IMR-90 (cell line): ENCODE results near the gene CA4. TPM values are rescaled to one million over a fixed set of nuclear protein-coding genes. Genes with fewer than 3 reads are reported as not detected.

Experiments used
- ATAC-seq: fragments of 200-7000 bp; cut with Tn5 transposase; 2 replicates; pipeline ENCODE4 v1.9.1; 2020; ENCODE audit warnings: low read depth, mild to moderate bottlenecking, moderate library complexity
- BruUV-seq: library from RNA; stranded (reverse); fragments of 400-500 nt; replicated peaks from 2 replicates; lab custom pipeline; 2021; lab: Mats Ljungman, UMichigan
- CTCF ChIA-PET: fragments of 300-600 bp; formaldehyde crosslinking; extraction: SDS; loops from one replicate; lab custom pipeline; 2021; ENCODE audit warnings: antibody characterized with exemption; lab: Yijun Ruan, JAX
- POLR2A ChIA-PET: fragments of 300-600 bp; sonication (Branson Sonifier 250); formaldehyde crosslinking; loops from one replicate; lab custom pipeline; 2022; ENCODE audit warnings: antibody characterized with exemption; ENCODE audit not compliant: unreplicated experiment; lab: Charles Lee
- DNase-seq: peaks from one replicate; pipeline ENCODE4 v3.0.0; 2013
- H2AFZ ChIP-seq: replicated peaks from 2 replicates; pipeline ENCODE3; 2013; ENCODE audit warnings: low read length, mild to moderate bottlenecking; ENCODE audit not compliant: poor library complexity
- H2AK5ac ChIP-seq: 2 replicates; pipeline ENCODE4 v1.6.1; 2013; ENCODE audit warnings: low read depth, low read length, inconsistent platforms
- H2AK9ac ChIP-seq: replicated peaks from 2 replicates; pipeline ENCODE3; 2013; ENCODE audit warnings: mild to moderate bottlenecking, low read depth, low read length, moderate library complexity; ENCODE audit not compliant: poor library complexity
- H2BK120ac ChIP-seq: 2 replicates; pipeline ENCODE4 v1.6.1; 2013; ENCODE audit warnings: low read depth, low read length, inconsistent platforms
- H2BK15ac ChIP-seq: 3 replicates; pipeline ENCODE4 v1.6.1; 2013; ENCODE audit warnings: low read depth, low read length, inconsistent platforms
- H2BK20ac ChIP-seq: 2 replicates; pipeline ENCODE4 v1.6.1; 2013; ENCODE audit warnings: low read depth, mild to moderate bottlenecking, inconsistent platforms, low read length, moderate library complexity
- H2BK5ac ChIP-seq: 2 replicates; pipeline ENCODE4 v1.6.1; 2013; ENCODE audit warnings: mild to moderate bottlenecking, low read depth, low read length, inconsistent platforms; ENCODE audit not compliant: poor library complexity, severe bottlenecking
- H3K14ac ChIP-seq: replicated peaks from 2 replicates; pipeline ENCODE4 v1.6.1; 2013; ENCODE audit warnings: low read depth, low read length, inconsistent platforms
- H3K18ac ChIP-seq: 2 replicates; pipeline ENCODE4 v1.6.1; 2013; ENCODE audit warnings: low read depth, low read length, control low read depth
- H3K23ac ChIP-seq: 2 replicates; pipeline ENCODE4 v1.6.1; 2013; ENCODE audit warnings: low read depth, low read length, inconsistent platforms
- H3K27ac ChIP-seq: 2 replicates; pipeline ENCODE4 v1.5.1; 2013; ENCODE audit warnings: mild to moderate bottlenecking, control low read depth, low read length; ENCODE audit not compliant: insufficient read depth
- H3K27me3 ChIP-seq: 2 replicates; pipeline ENCODE4 v1.6.1; 2013; ENCODE audit warnings: low read length; ENCODE audit not compliant: control insufficient read depth, insufficient read depth
- H3K36me3 ChIP-seq: 2 replicates; pipeline ENCODE4 v1.6.1; 2013; ENCODE audit warnings: low read length, mixed read lengths; ENCODE audit not compliant: control insufficient read depth, insufficient read depth
- H3K4ac ChIP-seq: 2 replicates; pipeline ENCODE4 v1.6.1; 2013; ENCODE audit warnings: low read depth, low read length, inconsistent platforms
- H3K4me1 ChIP-seq: 2 replicates; pipeline ENCODE4 v1.6.1; 2013; ENCODE audit warnings: low read length, mixed read lengths; ENCODE audit not compliant: control insufficient read depth, insufficient read depth
- H3K4me2 ChIP-seq: 2 replicates; pipeline ENCODE4 v1.6.1; 2013; ENCODE audit warnings: low read depth, mild to moderate bottlenecking, control low read depth, low read length, moderate library complexity
- H3K4me3 ChIP-seq: 2 replicates; pipeline ENCODE4 v1.5.1; 2013; ENCODE audit warnings: low read depth, mild to moderate bottlenecking, control low read depth, low read length, moderate library complexity; ENCODE audit not compliant: insufficient read depth
- H3K56ac ChIP-seq: 2 replicates; pipeline ENCODE4 v1.6.1; 2013; ENCODE audit warnings: low read length, inconsistent platforms; ENCODE audit not compliant: insufficient read depth; ENCODE audit errors: extremely low read depth
- H3K79me1 ChIP-seq, 2 experiments: 2 replicates each; pipeline ENCODE4 v1.6.1; 2013; ENCODE audit warnings: low read length in 2 of 2, inconsistent platforms in 1 of 2, low read depth in 1 of 2
- H3K9ac ChIP-seq: 2 replicates; pipeline ENCODE4 v1.6.1; 2013; ENCODE audit warnings: low read depth, low read length, control low read depth
- H3K9me1 ChIP-seq: 2 replicates; pipeline ENCODE4 v1.6.1; 2013; ENCODE audit warnings: low read length, inconsistent platforms; ENCODE audit not compliant: insufficient read depth
- H3K9me3 ChIP-seq: 2 replicates; pipeline ENCODE4 v1.6.1; 2013; ENCODE audit warnings: low read length; ENCODE audit not compliant: control insufficient read depth, insufficient read depth
- H4K20me1 ChIP-seq: 2 replicates; pipeline ENCODE4 v1.6.1; 2013; ENCODE audit warnings: low read length, inconsistent platforms; ENCODE audit not compliant: insufficient read depth
- H4K5ac ChIP-seq: 2 replicates; pipeline ENCODE4 v1.6.1; 2013; ENCODE audit warnings: mild to moderate bottlenecking, low read depth, low read length, control low read depth
- H4K8ac ChIP-seq, 2 experiments: 2 replicates each; pipeline ENCODE4 v1.6.1; 2013; ENCODE audit warnings: low read depth in 2 of 2, low read length in 2 of 2, control low read depth in 1 of 2, inconsistent platforms in 1 of 2
- H4K91ac ChIP-seq: 2 replicates; pipeline ENCODE4 v1.6.1; 2013; ENCODE audit warnings: low read depth, low read length, inconsistent platforms; ENCODE audit not compliant: insufficient read depth
- BHLHE40 ChIP-seq: fragments of 150-350 bp; IDR thresholded peaks from 2 replicates; pipeline ENCODE4 v1.6.1; 2016; ENCODE audit warnings: mild to moderate bottlenecking, low read depth, low read length
- CTCF ChIP-seq: conservative IDR thresholded peaks from 2 replicates; pipeline ENCODE4 v1.5.1; 2012; ENCODE audit warnings: mild to moderate bottlenecking, low read depth, low read length, improper control_type of control experiment
- FOS ChIP-seq: fragments of 150-350 bp; IDR thresholded peaks from 2 replicates; pipeline ENCODE4 v1.6.1; 2016; ENCODE audit warnings: low read depth, low read length
- MXI1 ChIP-seq: IDR thresholded peaks from 2 replicates; pipeline ENCODE4 v1.6.1; 2012; ENCODE audit warnings: low read depth, mild to moderate bottlenecking, low read length, moderate library complexity, borderline replicate concordance
- POLR2A ChIP-seq: IDR thresholded peaks from 2 replicates; pipeline ENCODE4 v1.6.1; 2012; ENCODE audit warnings: mild to moderate bottlenecking, low read depth, low read length
- RAD21 ChIP-seq: IDR thresholded peaks from 2 replicates; pipeline ENCODE4 v1.6.1; 2012; ENCODE audit warnings: low read length, improper control_type of control experiment
- RCOR1 ChIP-seq: IDR thresholded peaks from 2 replicates; pipeline ENCODE4 v1.6.1; 2012; ENCODE audit warnings: mild to moderate bottlenecking, low read length, improper control_type of control experiment; ENCODE audit not compliant: insufficient replicate concordance
- SMC3 ChIP-seq: fragments of 150-350 bp; IDR thresholded peaks from 2 replicates; pipeline ENCODE4 v1.6.1; 2016; ENCODE audit warnings: low read depth, mild to moderate bottlenecking, antibody characterized with exemption, low read length, moderate library complexity
- USF2 ChIP-seq: fragments of 150-350 bp; IDR thresholded peaks from 2 replicates; pipeline ENCODE4 v1.6.1; 2017; ENCODE audit warnings: mild to moderate bottlenecking, antibody characterized with exemption, low read length, low read depth
- WGBS, 2 experiments: methylation state at CpG; one replicate each; pipeline versions ENCODE4 v1.1.5 to v1.1.7; 2013; ENCODE audit warnings: missing lambda C conversion rate in 2 of 2; ENCODE audit not compliant: insufficient read length in 1 of 2; ENCODE audit errors: extremely low coverage in 2 of 2; 5-methylcytosine and 5-hydroxymethylcytosine counted together
- dilution Hi-C: fragments of 300-500 bp; cut with HindIII; formaldehyde crosslinking; loops from one replicate; pipeline ENCODE4 v1.14.3; 2018; ENCODE audit warnings: low sequenced_read_pairs; ENCODE audit not compliant: unreplicated experiment
- in situ Hi-C: fragments of 300-500 bp; cut with MboI; formaldehyde crosslinking; loops from 3 replicates; pipeline ENCODE4 v1.14.3; 2019; ENCODE audit warnings: low sequenced_read_pairs, inconsistent platforms, mixed read lengths
- intact Hi-C: fragments of 100-400 bp; cut with micrococcal nuclease; formaldehyde crosslinking; loops from 2 replicates; pipeline ENCODE4 v1.10.0; 2022
- polyA plus RNA-seq, 3 experiments: library from polyadenylated mRNA; depleted of rRNA; stranded (reverse); fragments of >200 nt; gene quantifications; 2 replicates each; pipeline ENCODE4 v1.2.3, GENCODE V29; 2012; ENCODE audit warnings: low replicate concordance in 1 of 3
- total RNA-seq: library from RNA; depleted of rRNA; stranded (reverse); fragments of >200 nt; gene quantifications from 2 replicates; pipeline ENCODE4 v1.2.3, GENCODE V29; 2012

CA4 gene
- total and polyA plus RNA-seq, 2 of the 4 experiments (the other 2 are of a cell fraction) = not detected

GRCh38 chr17:60161598-60162330 lies 12.0 kb downstream of the CA4 start:
- ATAC-seq (no peak), DNase-seq (no peak)
- no TSS peak for BruUV-seq
- Histone ChIP-seq H3K14ac (no peak overlapping the region), H3K23ac (no peak overlapping the region), H3K18ac (no peak overlapping the region), H3K56ac (no peak overlapping the region), H4K91ac (no peak overlapping the region), H3K4me3 (no peak overlapping the region), H3K4me1 (peaks cover 2% of the 10 kb centered on the region; the same call in 1 of the 2 replicates), H2BK5ac (no peak overlapping the region), H3K9me3 (no peaks in the 10 kb centered on the region), H3K79me1 (no peaks in the 10 kb centered on the region), H3K9me1 (no peaks in the 10 kb centered on the region), H3K4ac (no peak overlapping the region), H3K27me3 (peaks cover 36% of the 10 kb centered on the region), H3K27ac (no peak overlapping the region), H2BK120ac (no peak overlapping the region), H2AK9ac (no peak overlapping the region), H2BK15ac (no peak overlapping the region), H3K9ac (no peak overlapping the region), H2BK20ac (no peak overlapping the region), H3K36me3 (no peaks in the 10 kb centered on the region), H3K4me2 (no peak overlapping the region), H2AFZ (no peak overlapping the region), H2AK5ac (no peak overlapping the region), H4K20me1 (no peaks in the 10 kb centered on the region), H4K8ac (no peak overlapping the region), H4K5ac (no peak overlapping the region)
- 40% methylated on average over 1 of the region's 17 CpGs; no CpG with 5 or more reads in 1 of the 2 experiments for WGBS, 2 experiments
- ChIA-PET POLR2A (no interaction called here), CTCF (no interaction called here)
- TF ChIP-seq BHLHE40 (no peak), RCOR1 (no peak), RAD21 (no peak), USF2 (no peak), POLR2A (no peak), MXI1 (no peak), FOS (no peak), SMC3 (no peak), CTCF (no peak)
- dilution Hi-C loops = no loop called here
- intact Hi-C loops = no loop called here
- in situ Hi-C loops = no loop called here
